Transverse colon (tissue), 4 donors: ENCODE results near the gene PPP1R9A.

Experiments used
- POLR2A ChIP-seq: fragments of 450-650 bp; IDR thresholded peaks from one replicate; pipeline ENCODE4 v1.6.1; 2016; ENCODE audit warnings: antibody characterized with exemption, mild to moderate bottlenecking, moderate library complexity
- POLR2AphosphoS5 ChIP-seq, 3 donors: sonication (generic); formaldehyde crosslinking; IDR thresholded peaks; one replicate each; pipeline ENCODE4 v1.6.1; 2016; ENCODE audit warnings: antibody characterized with exemption in 3 of 3
- TF ChIP-seq, protein P1 (sequence below), 5 experiments: fragments of 200-600 bp in 3 of 5; fragments of 450-650 bp in 2 of 5; sonication (generic) in 3 of 5; IDR thresholded peaks; 1 replicate in 2 of 5; 2 replicates in 3 of 5; pipeline ENCODE4 v1.5.1; 2016 to 2017; ENCODE audit warnings: antibody characterized with exemption in 5 of 5, inconsistent platforms in 3 of 5, mild to moderate bottlenecking in 2 of 5, moderate library complexity in 1 of 5

DNA sequence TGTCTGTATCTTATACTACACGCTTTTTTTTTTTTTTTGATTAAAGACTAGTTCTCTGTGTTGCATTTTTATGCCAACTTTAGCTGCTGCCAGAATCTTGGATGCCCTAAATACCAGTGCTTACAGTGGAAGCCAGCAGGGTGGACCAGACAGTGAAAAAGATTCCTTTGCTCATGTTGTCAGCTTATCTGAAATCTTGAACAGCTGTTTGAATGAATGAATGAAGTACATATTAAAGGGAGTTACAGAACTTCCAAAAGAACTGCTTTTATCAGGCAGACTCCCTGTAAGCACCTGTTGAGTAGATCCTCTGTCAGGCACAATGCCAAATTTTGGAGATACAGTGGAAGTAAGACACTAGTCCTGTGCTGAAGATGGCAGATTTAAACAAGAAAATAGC is 184.9 kb downstream of the PPP1R9A start:
- TF ChIP-seq, protein P1, sequence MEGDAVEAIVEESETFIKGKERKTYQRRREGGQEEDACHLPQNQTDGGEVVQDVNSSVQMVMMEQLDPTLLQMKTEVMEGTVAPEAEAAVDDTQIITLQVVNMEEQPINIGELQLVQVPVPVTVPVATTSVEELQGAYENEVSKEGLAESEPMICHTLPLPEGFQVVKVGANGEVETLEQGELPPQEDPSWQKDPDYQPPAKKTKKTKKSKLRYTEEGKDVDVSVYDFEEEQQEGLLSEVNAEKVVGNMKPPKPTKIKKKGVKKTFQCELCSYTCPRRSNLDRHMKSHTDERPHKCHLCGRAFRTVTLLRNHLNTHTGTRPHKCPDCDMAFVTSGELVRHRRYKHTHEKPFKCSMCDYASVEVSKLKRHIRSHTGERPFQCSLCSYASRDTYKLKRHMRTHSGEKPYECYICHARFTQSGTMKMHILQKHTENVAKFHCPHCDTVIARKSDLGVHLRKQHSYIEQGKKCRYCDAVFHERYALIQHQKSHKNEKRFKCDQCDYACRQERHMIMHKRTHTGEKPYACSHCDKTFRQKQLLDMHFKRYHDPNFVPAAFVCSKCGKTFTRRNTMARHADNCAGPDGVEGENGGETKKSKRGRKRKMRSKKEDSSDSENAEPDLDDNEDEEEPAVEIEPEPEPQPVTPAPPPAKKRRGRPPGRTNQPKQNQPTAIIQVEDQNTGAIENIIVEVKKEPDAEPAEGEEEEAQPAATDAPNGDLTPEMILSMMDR (IDR thresholded peaks at IDR 0.05): no peak
- TF ChIP-seq POLR2AphosphoS5 (IDR thresholded peaks at IDR 0.05) (no peak), POLR2A (no peak)
